ENCODE measurements around the gene BTBD17. TPM values are rescaled to one million over a fixed set of nuclear protein-coding genes. Genes with fewer than 3 reads are reported as not detected.

Gene BTBD17
- total and polyA plus RNA-seq, 2 of the 8 experiments (the other 6 are each of a cell fraction or from before 2014, with no cell fraction given): 7.0 to 14.8 TPM

- Histone ChIP-seq H3K4me3 (ENCODE audit: extremely low read depth in 1 of 4, insufficient read depth in 2 of 4, low read depth in 3 of 4, low read length in 4 of 4) (no peak overlapping the region), H2BK120ac (replicated peaks; ENCODE audit: low read depth, low read length) (no peak overlapping the region), H3K4me1 (replicated peaks in 1 of 4; ENCODE audit: control insufficient read depth in 3 of 4, insufficient read depth in 4 of 4, low read length in 3 of 4) (no peaks in the 10 kb centered on the region), H3K23me2 (ENCODE audit: low read depth, low read length) (no peaks in the 10 kb centered on the region), H3K18ac (ENCODE audit: extremely low read depth, low read length) (no peak overlapping the region), H2AK5ac (ENCODE audit: low read depth, low read length) (no peak overlapping the region), H2BK20ac (ENCODE audit: low read length) (no peak overlapping the region), H3K4me2 (ENCODE audit: insufficient read depth in 1 of 2, low read depth in 2 of 2, low read length in 2 of 2) (no peak overlapping the region), H3K79me1 (ENCODE audit: low read depth, low read length) (no peaks in the 10 kb centered on the region), H2BK5ac (ENCODE audit: low read depth, low read length) (no peak overlapping the region), H3K23ac (ENCODE audit: insufficient read length) (no peak overlapping the region), H3K4ac (replicated peaks; ENCODE audit: insufficient read length, low read depth, low read length) (no peak overlapping the region), H4K20me1 (replicated peaks in 1 of 2; ENCODE audit: control insufficient read depth in 1 of 2, insufficient read depth in 2 of 2, low read length in 2 of 2) (no peaks in the 10 kb centered on the region), H4K8ac (ENCODE audit: extremely low read depth, insufficient read depth, low read length) (no peak overlapping the region), H2BK12ac (ENCODE audit: low read depth, low read length) (no peak overlapping the region), H3K27me3 (replicated peaks in 1 of 4; ENCODE audit: control insufficient read depth in 3 of 4, extremely low read depth in 1 of 4, insufficient read depth in 3 of 4, low read length in 3 of 4) (no peaks in the 10 kb centered on the region; a peak in 1 of 7 replicates), H3K27ac (ENCODE audit: low read depth, low read length) (no peak overlapping the region), H3K56ac (replicated peaks; ENCODE audit: insufficient read length, low read depth, low read length) (no peak overlapping the region), H3K14ac (ENCODE audit: insufficient read length) (no peak overlapping the region), H4K91ac (replicated peaks; ENCODE audit: insufficient read length, low read length) (no peak overlapping the region), H3K9me3 (ENCODE audit: insufficient read depth in 2 of 2, low read depth in 1 of 2, low read length in 1 of 2) (peaks cover 4 to 5% of the 10 kb centered on the region in 2 experiments; a peak in 2 of 4 replicates), H2BK15ac (ENCODE audit: low read length) (no peak overlapping the region), H3K36me3 (ENCODE audit: control insufficient read depth in 2 of 4, insufficient read depth in 4 of 4, low read length in 3 of 4) (no peaks in the 10 kb centered on the region), H4K5ac (ENCODE audit: insufficient read length, low read depth, low read length) (no peak overlapping the region), H3K9ac (replicated peaks in 1 of 4; ENCODE audit: extremely low read depth in 1 of 4, low read depth in 3 of 4, low read length in 3 of 4) (no peak overlapping the region), H3K79me2 (ENCODE audit: control insufficient read depth in 1 of 2, insufficient read depth in 2 of 2, low read length in 2 of 2) (no peaks in the 10 kb centered on the region), H2AFZ (ENCODE audit: low read length) (no peak overlapping the region)
- DNase-seq (ENCODE audit: low read depth in 1 of 2, low spot score in 2 of 2) (no peak), FAIRE-seq (no peak)
- TF ChIP-seq RXRA (IDR thresholded peaks at IDR 0.05; ENCODE audit: insufficient read depth, low read depth, low read length): no peak
- no peak for TF ChIP-seq JUND (IDR thresholded peaks at IDR 0.05; ENCODE audit: low read length)
- TF ChIP-seq PHF8 (conservative IDR thresholded peaks at IDR 0.05; ENCODE audit: low read depth, low read length): no peak
- no peak for TF ChIP-seq CBX8 (IDR thresholded peaks at IDR 0.05; ENCODE audit: borderline replicate concordance, low read depth, low read length)
- TF ChIP-seq CREB1 (IDR thresholded peaks at IDR 0.05): no peak
- no peak for TF ChIP-seq SP4 (IDR thresholded peaks at IDR 0.05; ENCODE audit: low read length)
- TF ChIP-seq KDM5A (IDR thresholded peaks at IDR 0.05; ENCODE audit: low read length): no peak
- no peak for TF ChIP-seq GABPA (IDR thresholded peaks at IDR 0.05; ENCODE audit: borderline replicate concordance, insufficient read depth, low read length)
- no peak for TF ChIP-seq TAF1 (IDR thresholded peaks at IDR 0.05; ENCODE audit: low read depth, low read length)
- TF ChIP-seq FOSL1 (IDR thresholded peaks at IDR 0.05; ENCODE audit: insufficient read depth, low read depth, low read length): no peak
- no peak for TF ChIP-seq SIX5 (IDR thresholded peaks at IDR 0.05; ENCODE audit: low read depth, low read length)
- 70% methylated on average over 10 of the region's 10 CpGs; no CpG with 5 or more reads in 1 of the 2 experiments for WGBS, 2 experiments (ENCODE audit: extremely low coverage in 1 of 2, insufficient coverage in 1 of 2, insufficient read length in 1 of 2, insufficient replicate concordance in 2 of 2, low coverage in 1 of 2, low lambda C conversion rate in 2 of 2, missing lambda C conversion rate in 1 of 2)
- CTCF ChIA-PET (ENCODE audit: partially characterized antibody): interaction anchor here (0.7 to 3.4 kb wide), 12 partner anchors 7 to 128 kb away, joined by 3 to 13 read pairs (median 4); partner anchors contain the start of gene BTBD17
- POLR2A ChIA-PET (ENCODE audit: partially characterized antibody): no interaction called here
Measured at GRCh38 chr17:74316220-74316619, 45.4 kb downstream of the BTBD17 start.
